OCI-LY7 (cell line): Measurements from ENCODE around the gene MRPL18. TPM values are rescaled to one million over a fixed set of nuclear protein-coding genes. Genes with fewer than 3 reads are reported as not detected.

ENCODE experiments used
- BruUV-seq: library from RNA; stranded (reverse); fragments of 400-500 nt; replicated peaks from 2 replicates; lab custom pipeline; 2021; lab: Mats Ljungman, UMichigan
- CTCF ChIA-PET: fragments of 300-600 bp; sonication (Branson Sonifier 250); formaldehyde crosslinking; loops from one replicate; lab custom pipeline; 2022; ENCODE audit warnings: antibody characterized with exemption; ENCODE audit not compliant: unreplicated experiment; lab: Charles Lee
- POLR2A ChIA-PET: fragments of 300-600 bp; sonication (Branson Sonifier 250); formaldehyde crosslinking; loops from one replicate; lab custom pipeline; 2022; ENCODE audit warnings: antibody characterized with exemption; lab: Charles Lee
- DNase-seq: peaks from one replicate; pipeline ENCODE4 v3.0.0-alpha.2; 2015; ENCODE audit warnings: low spot score
- H2AFZ ChIP-seq: fragments of 200-600 bp; sonication (generic), shearing (Covaris generic); 2 replicates; pipeline ENCODE4 v1.6.1; 2014; ENCODE audit warnings: mild to moderate bottlenecking, antibody characterized with exemption, low read length, moderate library complexity
- H3K27ac ChIP-seq: fragments of 200-600 bp; sonication (generic); 2 replicates; pipeline ENCODE4 v1.5.1; 2014; ENCODE audit warnings: mixed run types, low read depth, mild to moderate bottlenecking, moderate library complexity, low read length, inconsistent platforms; ENCODE audit not compliant: poor library complexity, severe bottlenecking
- H3K36me3 ChIP-seq: fragments of 200-600 bp; sonication (generic); 2 replicates; pipeline ENCODE4 v1.6.1; 2014; ENCODE audit warnings: mild to moderate bottlenecking, antibody characterized with exemption, low read length, moderate library complexity, mixed read lengths; ENCODE audit not compliant: insufficient read depth
- H3K4me1 ChIP-seq: fragments of 200-600 bp; sonication (generic); 2 replicates; pipeline ENCODE4 v1.5.1; 2014; ENCODE audit warnings: mild to moderate bottlenecking, low read length; ENCODE audit not compliant: insufficient read depth, poor library complexity, severe bottlenecking
- H3K4me2 ChIP-seq: fragments of 200-600 bp; sonication (generic); 2 replicates; pipeline ENCODE4 v1.6.1; 2014; ENCODE audit warnings: mild to moderate bottlenecking, low read length
- H3K4me3 ChIP-seq: fragments of 200-600 bp; sonication (generic); 2 replicates; pipeline ENCODE4 v1.5.1; 2014; ENCODE audit warnings: mild to moderate bottlenecking, low read depth, low read length; ENCODE audit not compliant: poor library complexity, severe bottlenecking
- H3K79me2 ChIP-seq: fragments of 200-600 bp; sonication (generic); 2 replicates; pipeline ENCODE4 v1.6.1; 2016; ENCODE audit warnings: low read depth, mild to moderate bottlenecking, low read length, moderate library complexity, mixed read lengths; ENCODE audit not compliant: insufficient read depth
- H3K9me2 ChIP-seq: fragments of 200-600 bp; sonication (generic); 2 replicates; pipeline ENCODE4 v1.6.1; 2016; ENCODE audit warnings: mild to moderate bottlenecking, low read length, mixed read lengths; ENCODE audit not compliant: insufficient read depth
- H3K9me3 ChIP-seq: fragments of 200-600 bp; sonication (generic); 2 replicates; pipeline ENCODE4 v1.6.1; 2014; ENCODE audit warnings: mild to moderate bottlenecking, mixed run types, low read length, mixed read lengths
- H4K20me1 ChIP-seq: fragments of 200-600 bp; sonication (generic); 2 replicates; pipeline ENCODE4 v1.6.1; 2014; ENCODE audit warnings: mild to moderate bottlenecking, antibody characterized with exemption, low read length, moderate library complexity, mixed read lengths; ENCODE audit not compliant: insufficient read depth
- CTCF ChIP-seq: fragments of 200-600 bp; sonication (generic); conservative IDR thresholded peaks from 2 replicates; pipeline ENCODE4 v1.5.1; 2014; ENCODE audit warnings: mild to moderate bottlenecking, antibody characterized with exemption, low read length, moderate library complexity, mixed read lengths
- EZH2phosphoT487 ChIP-seq: fragments of 200-600 bp; sonication (generic); IDR thresholded peaks from 2 replicates; pipeline ENCODE4 v1.6.1; 2018; ENCODE audit warnings: low read depth, borderline replicate concordance, mild to moderate bottlenecking, mixed run types, antibody characterized with exemption, low read length, moderate library complexity, mixed read lengths
- intact Hi-C: fragments of 100-400 bp; cut with micrococcal nuclease; formaldehyde crosslinking; loops from one replicate; pipeline ENCODE4 v1.10.0; 2022; ENCODE audit not compliant: unreplicated experiment
- total RNA-seq, 2 experiments: library from RNA; depleted of rRNA in 1 of 2; stranded (reverse); fragments of >200 nt in 1 of 2; shearing (Covaris generic) in 1 of 2; gene quantifications; 2 replicates each; pipeline ENCODE4 v1.2.3, GENCODE V29; 2014 to 2022

The MRPL18 gene
- total RNA-seq, 2 experiments from 2014 or later: 117 to 128 TPM

- BruUV-seq: no TSS peak
- Histone ChIP-seq H3K79me2 (no peaks in the 10 kb centered on the region), H3K4me1 (peaks cover 10% of the 10 kb centered on the region), H4K20me1 (no peaks in the 10 kb centered on the region), H3K9me2 (no peaks in the 10 kb centered on the region), H3K4me2 (peak overlapping the region; percentile 7; the same call in 1 of the 2 replicates), H2AFZ (peak overlapping the region; percentile 78), H3K36me3 (no peaks in the 10 kb centered on the region), H3K4me3 (no peak overlapping the region), H3K9me3 (no peaks in the 10 kb centered on the region), H3K27ac (no peak overlapping the region)
- ChIA-PET CTCF (no interaction called here), POLR2A (interaction anchor here (1.1 to 1.2 kb wide), 2 partner anchors 13 to 30 kb away, joined by 3 to 4 read pairs; partner anchors contain the start of genes MRPL18 and TCP1)
- peak; percentile 54 for DNase-seq
- intact Hi-C loops: no loop called here
- TF ChIP-seq EZH2phosphoT487 (no peak), CTCF (no peak)
These were observed 29.8 kb downstream of the MRPL18 start for GRCh38 chr6:159819932-159820640.

GRCh38 chr6:159821122-159821521, 30.9 kb downstream of the MRPL18 start:
- CTCF ChIA-PET: no interaction called here
- no peak overlapping the region for H3K27ac ChIP-seq

More at GRCh38 chr6:159821122-159821521, 30.9 kb downstream of the MRPL18 start:
- intact Hi-C loops: no loop called here
- peaks cover 10% of the 10 kb centered on the region for H3K4me1 ChIP-seq
- H4K20me1 ChIP-seq: no peaks in the 10 kb centered on the region
- H3K79me2 ChIP-seq: no peaks in the 10 kb centered on the region
- TF ChIP-seq EZH2phosphoT487 (no peak), CTCF (no peak)
- H3K4me3 ChIP-seq: no peak overlapping the region
- H3K36me3 ChIP-seq: no peaks in the 10 kb centered on the region
- no peak for DNase-seq
- no peak overlapping the region for H3K4me2 ChIP-seq
- BruUV-seq: no TSS peak
- POLR2A ChIA-PET: interaction anchor here (0.6 to 1.2 kb wide), 2 partner anchors 14 to 28 kb away, joined by 4 to 6 read pairs; no protein-coding TSS in a partner anchor
- no peaks in the 10 kb centered on the region for H3K9me3 ChIP-seq
- no peak overlapping the region for H2AFZ ChIP-seq
- no peaks in the 10 kb centered on the region for H3K9me2 ChIP-seq
